B cell (primary cell): ENCODE results near the gene HABP4. TPM values are rescaled to one million over a fixed set of nuclear protein-coding genes. Genes with fewer than 3 reads are reported as not detected.

Experiments used
- ATAC-seq: fragments of 200-7000 bp; cut with Tn5 transposase; one replicate; pipeline ENCODE4 v1.10.0; 2021; ENCODE audit warnings: low read depth, mild to moderate bottlenecking, moderate number of reproducible peaks, moderate library complexity
- CTCF ChIA-PET: fragments of 350-600 bp; sonication (Branson Sonifier 250); formaldehyde crosslinking; loops from one replicate; lab custom pipeline; 2021; ENCODE audit warnings: antibody characterized with exemption, inconsistent platforms; lab: Charles Lee
- POLR2A ChIA-PET: fragments of 350-600 bp; sonication (Branson Sonifier 250); formaldehyde crosslinking; loops from one replicate; lab custom pipeline; 2021; ENCODE audit warnings: antibody characterized with exemption; lab: Charles Lee
- DNase-seq: peaks from one replicate; pipeline ENCODE4 v3.0.0; 2013
- H2AFZ ChIP-seq: 2 replicates; pipeline ENCODE4 v1.6.1; 2012; ENCODE audit warnings: mild to moderate bottlenecking, low read depth, low read length; ENCODE audit not compliant: insufficient read depth, poor library complexity, severe bottlenecking
- H3K27ac ChIP-seq, 2 donors: 1 replicate in 1 of 2; 2 replicates in 1 of 2; pipeline ENCODE4 v1.5.1; 2012 to 2013; ENCODE audit warnings: low read length in 2 of 2, mild to moderate bottlenecking in 2 of 2, moderate library complexity in 1 of 2
- H3K27me3 ChIP-seq, 4 experiments: fragments of 200-600 bp in 1 of 4; sonication (generic) in 1 of 4; replicated peaks in 1 of 4; 1 replicate in 2 of 4; 2 replicates in 2 of 4; pipeline versions ENCODE4 v1.6.1 to v1.7.0; 2013 to 2016; ENCODE audit warnings: low read length in 3 of 4, mild to moderate bottlenecking in 2 of 4, mixed read lengths in 1 of 4, moderate library complexity in 1 of 4; ENCODE audit not compliant: insufficient read depth in 4 of 4, control insufficient read depth in 3 of 4; ENCODE audit errors: control extremely low read depth in 1 of 4
- H3K36me3 ChIP-seq, 2 experiments: replicated peaks in 1 of 2; 1 replicate in 1 of 2; 2 replicates in 1 of 2; pipeline versions ENCODE4 v1.6.1 to v1.7.1; 2013; ENCODE audit warnings: low read length in 1 of 2; ENCODE audit not compliant: insufficient read depth in 2 of 2, control insufficient read depth in 1 of 2; ENCODE audit errors: control extremely low read depth in 1 of 2, extremely low read depth in 1 of 2
- H3K4me1 ChIP-seq, 2 donors: fragments of 200-600 bp in 1 of 2; sonication (generic) in 1 of 2; 1 replicate in 1 of 2; 2 replicates in 1 of 2; pipeline versions ENCODE4 v1.5.1 to v1.6.1; 2013 to 2017; ENCODE audit warnings: low read length in 2 of 2; ENCODE audit not compliant: control insufficient read depth in 2 of 2, insufficient read depth in 2 of 2
- H3K4me2 ChIP-seq: replicated peaks from 2 replicates; pipeline ENCODE3; 2012; ENCODE audit warnings: mild to moderate bottlenecking, low read depth, low read length; ENCODE audit not compliant: poor library complexity, severe bottlenecking
- H3K4me3 ChIP-seq, 5 experiments: fragments of 200-600 bp in 1 of 5; sonication (generic) in 1 of 5; 1 replicate in 3 of 5; 2 replicates in 2 of 5; pipeline versions ENCODE4 v1.5.1 to v1.7.0; 2011 to 2016; ENCODE audit warnings: low read length in 4 of 5, mild to moderate bottlenecking in 4 of 5, low read depth in 2 of 5, control low read depth in 1 of 5, moderate library complexity in 1 of 5; ENCODE audit not compliant: insufficient read depth in 1 of 5; ENCODE audit errors: control extremely low read depth in 1 of 5, extremely low read depth in 1 of 5
- H3K79me2 ChIP-seq: fragments of 200-600 bp; sonication (generic); one replicate; pipeline ENCODE4 v1.6.0; 2016; ENCODE audit warnings: low read length; ENCODE audit not compliant: control insufficient read depth, insufficient read depth
- H3K9ac ChIP-seq: fragments of 200-600 bp; sonication (generic); 2 replicates; pipeline ENCODE4 v1.6.1; 2017; ENCODE audit warnings: mild to moderate bottlenecking, low read length, moderate library complexity
- H3K9me3 ChIP-seq, 3 donors: one replicate each; pipeline versions ENCODE4 v1.6.1 to v1.7.1; 2013; ENCODE audit warnings: low read length in 2 of 3; ENCODE audit not compliant: control insufficient read depth in 2 of 3, insufficient read depth in 1 of 3; ENCODE audit errors: control extremely low read depth in 1 of 3
- H4K20me1 ChIP-seq: 2 replicates; pipeline ENCODE4 v1.6.0; 2012; ENCODE audit warnings: mild to moderate bottlenecking, low read length; ENCODE audit not compliant: insufficient read depth, control insufficient read depth, poor library complexity, severe bottlenecking
- H3K27ac Mint-ChIP-seq: one replicate; pipeline ENCODE4 v1.8.0; 2021; ENCODE audit warnings: mixed read lengths
- H3K27me3 Mint-ChIP-seq: one replicate; pipeline ENCODE4 v1.8.0; 2021; ENCODE audit warnings: mixed read lengths
- H3K4me1 Mint-ChIP-seq: one replicate; pipeline ENCODE4 v1.8.0; 2021; ENCODE audit warnings: mixed read lengths
- H3K4me3 Mint-ChIP-seq: one replicate; pipeline ENCODE4 v1.8.0; 2021; ENCODE audit warnings: mixed read lengths
- H3K9me3 Mint-ChIP-seq: one replicate; pipeline ENCODE4 v1.8.0; 2022; ENCODE audit warnings: mixed read lengths; ENCODE audit not compliant: insufficient read depth
- EZH2 ChIP-seq: IDR thresholded peaks from 2 replicates; pipeline ENCODE4 v1.6.1; 2012; ENCODE audit warnings: borderline replicate concordance, low read depth, mild to moderate bottlenecking, moderate library complexity, low read length; ENCODE audit not compliant: insufficient read depth, poor library complexity, severe bottlenecking
- WGBS: methylation state at CpG from one replicate; pipeline ENCODE4 v1.1.5; 2013; ENCODE audit warnings: missing lambda C conversion rate; ENCODE audit not compliant: insufficient coverage; 5-methylcytosine and 5-hydroxymethylcytosine counted together
- intact Hi-C: fragments of 100-400 bp; cut with micrococcal nuclease; formaldehyde crosslinking; loops from one replicate; pipeline ENCODE4 v1.10.0; 2022
- polyA plus RNA-seq: library from polyadenylated mRNA; depleted of rRNA; stranded (reverse); fragments of >200 nt; gene quantifications from 2 replicates; pipeline ENCODE4 v1.2.3, GENCODE V29; 2012
- total RNA-seq, 2 donors: library from RNA; stranded (reverse); fragments of 120-200 nt in 1 of 2; gene quantifications; 1 replicate in 1 of 2; 2 replicates in 1 of 2; pipeline versions ENCODE4 v1.2.3 to v1.2.4, GENCODE V29; 2013 to 2022
- TF ChIP-seq, protein P1 (sequence below): fragments of 200-600 bp; IDR thresholded peaks from one replicate; pipeline ENCODE4 v1.8.0; 2022; ENCODE audit warnings: antibody characterized with exemption, mild to moderate bottlenecking

HABP4 gene
- total and polyA plus RNA-seq, 2 donors (not counting 1 experiment from before 2014, with no cell fraction given), result 3.3 to 15.0 TPM

DNA sequence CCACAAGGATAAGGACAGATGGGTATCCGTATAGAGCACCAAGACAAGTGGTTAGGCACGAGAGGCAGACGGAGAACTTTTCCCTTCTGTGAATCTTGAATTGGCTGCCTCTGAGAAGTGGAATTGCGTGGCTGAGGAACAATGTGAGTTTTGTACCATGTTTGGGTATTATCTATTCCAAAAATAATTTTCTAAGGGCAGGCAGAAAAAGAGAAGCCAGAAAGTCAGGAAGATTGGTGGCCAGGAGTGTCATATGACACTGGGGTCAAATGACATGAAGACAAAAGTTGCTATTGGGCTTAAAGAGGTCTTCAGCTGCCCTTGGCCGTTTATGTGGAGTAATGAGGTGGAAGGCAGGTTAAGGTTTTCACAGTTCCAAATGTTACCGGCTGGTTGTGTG, 14.5 kb downstream of the HABP4 start:
- Mint-ChIP-seq H3K27ac (no peak overlapping the region), H3K27me3 (no peaks in the 10 kb centered on the region), H3K4me3 (no peak overlapping the region), H3K4me1 (no peaks in the 10 kb centered on the region), H3K9me3 (no peaks in the 10 kb centered on the region)
- Histone ChIP-seq H3K27me3 (no peaks in the 10 kb centered on the region), H2AFZ (no peak overlapping the region), H3K4me3 (no peak overlapping the region), H3K79me2 (no peaks in the 10 kb centered on the region), H3K27ac (no peak overlapping the region), H4K20me1 (no peaks in the 10 kb centered on the region), H3K36me3 (peaks cover 0 to 3% of the 10 kb centered on the region in 2 experiments), H3K4me1 (no peaks in the 10 kb centered on the region), H3K4me2 (no peak overlapping the region), H3K9ac (no peak overlapping the region), H3K9me3 (no peaks in the 10 kb centered on the region)
- no peak for DNase-seq
- TF ChIP-seq, protein P1, sequence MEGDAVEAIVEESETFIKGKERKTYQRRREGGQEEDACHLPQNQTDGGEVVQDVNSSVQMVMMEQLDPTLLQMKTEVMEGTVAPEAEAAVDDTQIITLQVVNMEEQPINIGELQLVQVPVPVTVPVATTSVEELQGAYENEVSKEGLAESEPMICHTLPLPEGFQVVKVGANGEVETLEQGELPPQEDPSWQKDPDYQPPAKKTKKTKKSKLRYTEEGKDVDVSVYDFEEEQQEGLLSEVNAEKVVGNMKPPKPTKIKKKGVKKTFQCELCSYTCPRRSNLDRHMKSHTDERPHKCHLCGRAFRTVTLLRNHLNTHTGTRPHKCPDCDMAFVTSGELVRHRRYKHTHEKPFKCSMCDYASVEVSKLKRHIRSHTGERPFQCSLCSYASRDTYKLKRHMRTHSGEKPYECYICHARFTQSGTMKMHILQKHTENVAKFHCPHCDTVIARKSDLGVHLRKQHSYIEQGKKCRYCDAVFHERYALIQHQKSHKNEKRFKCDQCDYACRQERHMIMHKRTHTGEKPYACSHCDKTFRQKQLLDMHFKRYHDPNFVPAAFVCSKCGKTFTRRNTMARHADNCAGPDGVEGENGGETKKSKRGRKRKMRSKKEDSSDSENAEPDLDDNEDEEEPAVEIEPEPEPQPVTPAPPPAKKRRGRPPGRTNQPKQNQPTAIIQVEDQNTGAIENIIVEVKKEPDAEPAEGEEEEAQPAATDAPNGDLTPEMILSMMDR, result no peak
- no peak for TF ChIP-seq EZH2
- intact Hi-C loops, result no loop called here
- ATAC-seq, result no peak
- 100% methylated on average over 1 of the region's 6 CpGs for WGBS
- POLR2A ChIA-PET, result interaction anchor here (0.5 kb wide), 1 partner anchor 81 kb away, joined by 5 read pairs; no protein-coding TSS in a partner anchor
- CTCF ChIA-PET, result no interaction called here

DNA sequence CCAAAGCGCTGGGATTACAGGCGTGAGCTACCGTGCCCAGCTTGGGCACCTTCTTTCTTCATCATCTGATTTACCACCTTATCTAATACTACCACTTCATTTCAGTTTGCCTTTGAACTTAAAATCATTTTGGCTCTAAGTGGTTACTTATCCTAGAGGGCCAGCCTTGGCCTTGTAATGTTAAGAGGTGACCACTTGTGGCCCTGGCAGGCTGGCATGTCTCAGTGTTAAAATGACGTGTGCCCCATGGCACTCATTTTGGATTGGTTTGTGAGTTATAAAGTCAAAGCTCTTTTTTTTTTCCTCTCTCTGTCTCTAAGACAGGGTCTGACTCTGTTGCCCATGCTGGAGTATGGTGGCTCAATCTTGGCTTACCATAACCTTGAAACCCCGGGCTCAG, 17.8 kb downstream of the HABP4 start:
- Histone ChIP-seq H3K4me2 (no peak overlapping the region), H3K4me1 (no peaks in the 10 kb centered on the region), H2AFZ (no peak overlapping the region), H3K9ac (no peak overlapping the region), H4K20me1 (no peaks in the 10 kb centered on the region), H3K36me3 (peaks cover 0 to 3% of the 10 kb centered on the region in 2 experiments), H3K4me3 (no peak overlapping the region), H3K27me3 (no peaks in the 10 kb centered on the region), H3K27ac (no peak overlapping the region), H3K79me2 (no peaks in the 10 kb centered on the region), H3K9me3 (no peaks in the 10 kb centered on the region)
- H3K27ac Mint-ChIP-seq, result no peak overlapping the region
- ATAC-seq (no peak), DNase-seq (no peak)
- POLR2A ChIA-PET, result interaction anchor here (0.7 to 0.9 kb wide), 2 partner anchors 17 to 21 kb away, joined by 3 to 5 read pairs; no protein-coding TSS in a partner anchor
- 100% methylated on average over 1 of the region's 5 CpGs for WGBS
- H3K4me3 Mint-ChIP-seq, result no peak overlapping the region
- no peaks in the 10 kb centered on the region for H3K9me3 Mint-ChIP-seq
- intact Hi-C loops, result no loop called here
- CTCF ChIA-PET, result no interaction called here
- no peaks in the 10 kb centered on the region for H3K27me3 Mint-ChIP-seq
- TF ChIP-seq, protein P1, result no peak
- TF ChIP-seq EZH2, result no peak
- H3K4me1 Mint-ChIP-seq, result no peaks in the 10 kb centered on the region
